ENCODE data around the gene IKZF1. TPM values are rescaled to one million over a fixed set of nuclear protein-coding genes. Genes with fewer than 3 reads are reported as not detected.

The IKZF1 gene
- total and polyA plus RNA-seq, 2 of the 4 experiments (the other 2 are of a cell fraction) = not detected

GRCh38 chr7:50308203-50308531, 3.7 kb downstream of the IKZF1 start:
- H4K20me1 ChIP-seq (ENCODE audit: insufficient read depth, low read length) = no peaks in the 10 kb centered on the region
- H3K56ac ChIP-seq (ENCODE audit: extremely low read depth, insufficient read depth, low read length) = no peak overlapping the region
- H3K27ac ChIP-seq (ENCODE audit: insufficient read depth, low read length) = no peak overlapping the region
- no peak overlapping the region for H3K18ac ChIP-seq (ENCODE audit: low read depth, low read length)
- WGBS, 2 experiments (ENCODE audit: extremely low coverage in 2 of 2, insufficient read length in 1 of 2) = 60% methylated on average over 1 of the region's 3 CpGs; no CpG with 5 or more reads in 1 of the 2 experiments
- H3K9me1 ChIP-seq (ENCODE audit: insufficient read depth, low read length) = no peaks in the 10 kb centered on the region
- dilution Hi-C loops (cut with HindIII; ENCODE audit: low sequenced_read_pairs, unreplicated experiment) = no loop called here
- no peaks in the 10 kb centered on the region for H3K79me1 ChIP-seq (ENCODE audit: low read depth in 1 of 2, low read length in 2 of 2)
- no peak overlapping the region for H2AK9ac ChIP-seq (replicated peaks; ENCODE audit: low read depth, low read length, poor library complexity)
- no peak overlapping the region for H2BK15ac ChIP-seq (ENCODE audit: low read depth, low read length)
- no peak overlapping the region for H3K9ac ChIP-seq (ENCODE audit: low read depth, low read length)
- ChIA-PET CTCF (no interaction called here), POLR2A (ENCODE audit: unreplicated experiment) (no interaction called here)
- no peak overlapping the region for H4K91ac ChIP-seq (ENCODE audit: insufficient read depth, low read depth, low read length)
- no peak overlapping the region for H3K4ac ChIP-seq (ENCODE audit: low read depth, low read length)
- no peaks in the 10 kb centered on the region for H3K9me3 ChIP-seq (ENCODE audit: control insufficient read depth, insufficient read depth, low read length)
- intact Hi-C loops (cut with micrococcal nuclease) = no loop called here
- H4K5ac ChIP-seq (ENCODE audit: low read depth, low read length) = no peak overlapping the region
- no peak overlapping the region for H2BK120ac ChIP-seq (ENCODE audit: low read depth, low read length)
- DNase-seq = no peak
- BruUV-seq (replicated peaks) = no TSS peak
- H3K4me1 ChIP-seq (ENCODE audit: control insufficient read depth, insufficient read depth, low read length) = no peaks in the 10 kb centered on the region
- H2BK5ac ChIP-seq (ENCODE audit: low read depth, low read length, poor library complexity, severe bottlenecking) = no peak overlapping the region
- no peak overlapping the region for H3K4me2 ChIP-seq (ENCODE audit: low read depth, low read length)
- peaks cover 19% of the 10 kb centered on the region for H3K27me3 ChIP-seq (ENCODE audit: control insufficient read depth, insufficient read depth, low read length)
- in situ Hi-C loops (cut with MboI; ENCODE audit: low sequenced_read_pairs) = no loop called here
- H2AK5ac ChIP-seq (ENCODE audit: low read depth, low read length) = no peak overlapping the region
- ATAC-seq (ENCODE audit: low read depth) = no peak
- H4K8ac ChIP-seq (ENCODE audit: low read depth in 2 of 2, low read length in 2 of 2) = no peak overlapping the region
- no peak overlapping the region for H3K23ac ChIP-seq (ENCODE audit: low read depth, low read length)
- H3K14ac ChIP-seq (replicated peaks; ENCODE audit: low read depth, low read length) = no peak overlapping the region
- no peaks in the 10 kb centered on the region for H3K36me3 ChIP-seq (ENCODE audit: control insufficient read depth, insufficient read depth, low read length)
- no peak overlapping the region for H2BK20ac ChIP-seq (ENCODE audit: low read depth, low read length)
- no peak overlapping the region for H2AFZ ChIP-seq (replicated peaks; ENCODE audit: low read length, poor library complexity)
- H3K4me3 ChIP-seq (ENCODE audit: insufficient read depth, low read depth, low read length) = no peak overlapping the region
- TF ChIP-seq MXI1 (IDR thresholded peaks at IDR 0.05; ENCODE audit: borderline replicate concordance, low read depth, low read length) = no peak
- no peak for TF ChIP-seq CTCF (conservative IDR thresholded peaks at IDR 0.05; ENCODE audit: low read depth, low read length)
- TF ChIP-seq RAD21 (IDR thresholded peaks at IDR 0.05; ENCODE audit: low read length) = no peak
- no peak for TF ChIP-seq POLR2A (IDR thresholded peaks at IDR 0.05; ENCODE audit: low read depth, low read length)
- no peak for TF ChIP-seq CEBPB (IDR thresholded peaks at IDR 0.05; ENCODE audit: low read depth, low read length)
- no peak for TF ChIP-seq MAFK (IDR thresholded peaks at IDR 0.05; ENCODE audit: low read depth, low read length)
- TF ChIP-seq FOS (IDR thresholded peaks at IDR 0.05; ENCODE audit: low read depth, low read length) = no peak
- no peak for TF ChIP-seq NFE2L2 (IDR thresholded peaks at IDR 0.05; ENCODE audit: low read depth, low read length)
- TF ChIP-seq BHLHE40 (IDR thresholded peaks at IDR 0.05; ENCODE audit: low read depth, low read length) = no peak
- no peak for TF ChIP-seq MAZ (IDR thresholded peaks at IDR 0.05; ENCODE audit: borderline replicate concordance, low read depth, low read length)
- TF ChIP-seq USF2 (IDR thresholded peaks at IDR 0.05; ENCODE audit: low read depth, low read length) = no peak
- TF ChIP-seq SMC3 (IDR thresholded peaks at IDR 0.05; ENCODE audit: low read depth, low read length) = no peak
- no peak for TF ChIP-seq RCOR1 (IDR thresholded peaks at IDR 0.05; ENCODE audit: insufficient replicate concordance, low read length)
- no peak for TF ChIP-seq CHD1 (IDR thresholded peaks at IDR 0.05; ENCODE audit: low read depth, low read length)
- TF ChIP-seq ELK1 (IDR thresholded peaks at IDR 0.05; ENCODE audit: borderline replicate concordance, low read depth, low read length) = no peak
- TF ChIP-seq RFX5 (IDR thresholded peaks at IDR 0.05; ENCODE audit: low read depth, low read length) = no peak
